ENCODE data around the gene CCDC137.

GRCh38 chr17:81695801-81696200 lies 29.3 kb downstream of the CCDC137 start:
- TF ChIP-seq, protein P1, sequence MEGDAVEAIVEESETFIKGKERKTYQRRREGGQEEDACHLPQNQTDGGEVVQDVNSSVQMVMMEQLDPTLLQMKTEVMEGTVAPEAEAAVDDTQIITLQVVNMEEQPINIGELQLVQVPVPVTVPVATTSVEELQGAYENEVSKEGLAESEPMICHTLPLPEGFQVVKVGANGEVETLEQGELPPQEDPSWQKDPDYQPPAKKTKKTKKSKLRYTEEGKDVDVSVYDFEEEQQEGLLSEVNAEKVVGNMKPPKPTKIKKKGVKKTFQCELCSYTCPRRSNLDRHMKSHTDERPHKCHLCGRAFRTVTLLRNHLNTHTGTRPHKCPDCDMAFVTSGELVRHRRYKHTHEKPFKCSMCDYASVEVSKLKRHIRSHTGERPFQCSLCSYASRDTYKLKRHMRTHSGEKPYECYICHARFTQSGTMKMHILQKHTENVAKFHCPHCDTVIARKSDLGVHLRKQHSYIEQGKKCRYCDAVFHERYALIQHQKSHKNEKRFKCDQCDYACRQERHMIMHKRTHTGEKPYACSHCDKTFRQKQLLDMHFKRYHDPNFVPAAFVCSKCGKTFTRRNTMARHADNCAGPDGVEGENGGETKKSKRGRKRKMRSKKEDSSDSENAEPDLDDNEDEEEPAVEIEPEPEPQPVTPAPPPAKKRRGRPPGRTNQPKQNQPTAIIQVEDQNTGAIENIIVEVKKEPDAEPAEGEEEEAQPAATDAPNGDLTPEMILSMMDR (conservative IDR thresholded peaks at IDR 0.05): no peak
- no peak for TF ChIP-seq ZFX (IDR thresholded peaks at IDR 0.05)
